ENCODE measurements around the gene SPEN. TPM values are rescaled to one million over a fixed set of nuclear protein-coding genes. Genes with fewer than 3 reads are reported as not detected.
A peak's percentile ranks its signal among the peaks of the same experiment; 100 is the strongest.

The SPEN gene
- total RNA-seq, 4 donors from 2014 or later, result 40.7 to 97.0 (median 57.3) TPM

- Histone ChIP-seq H3K27me3 (no peaks in the 10 kb centered on the region), H3K4me3 (replicated peaks in 1 of 3) (no peak overlapping the region), H3K36me3 (no peaks in the 10 kb centered on the region), H3K9me3 (no peaks in the 10 kb centered on the region), H3K27ac (no peak overlapping the region), H3K4me1 (peaks cover 0 to 19% of the 10 kb centered on the region in 2 donors)
- DNase-seq, result no peak
- WGBS, 2 donors, result 91 to 95% methylated on average over 3 of the region's 3 CpGs
- intact Hi-C loops (cut with DNase I), result no loop called here
- no peak for TF ChIP-seq POLR2A (IDR thresholded peaks at IDR 0.05)
- TF ChIP-seq CTCF (IDR thresholded peaks at IDR 0.05), result no peak
These were observed 19.8 kb downstream of the SPEN start for GRCh38 chr1:15867288-15867687.

- DNase-seq, result no peak
- Histone ChIP-seq H3K36me3 (peaks cover 0 to 3% of the 10 kb centered on the region in 2 donors), H3K4me3 (replicated peaks in 1 of 3) (no peak overlapping the region), H3K27me3 (no peaks in the 10 kb centered on the region), H3K4me1 (peaks cover 7 to 21% of the 10 kb centered on the region in 2 donors), H3K27ac (no peak overlapping the region), H3K9me3 (no peaks in the 10 kb centered on the region)
- intact Hi-C loops (cut with DNase I), result no loop called here
- no peak for TF ChIP-seq CTCF (IDR thresholded peaks at IDR 0.05)
- TF ChIP-seq POLR2A (IDR thresholded peaks at IDR 0.05), result no peak
- WGBS, 2 donors, result 97 to 98% methylated on average over 2 of the region's 2 CpGs
These were observed 21.9 kb downstream of the SPEN start for GRCh38 chr1:15869413-15869812.

- H3K27ac ChIP-seq, result no peak overlapping the region
- no peak for DNase-seq
- TF ChIP-seq CTCF (IDR thresholded peaks at IDR 0.05), result no peak
- TF ChIP-seq POLR2A (IDR thresholded peaks at IDR 0.05), result no peak
- peaks cover 7 to 24% of the 10 kb centered on the region in 2 donors for H3K4me1 ChIP-seq
- peaks cover 0 to 3% of the 10 kb centered on the region in 2 donors for H3K36me3 ChIP-seq
- 59 to 63% methylated on average over 1 of the region's 1 CpG for WGBS, 2 donors
- H3K27me3 ChIP-seq, result no peaks in the 10 kb centered on the region
- no peak overlapping the region for H3K4me3 ChIP-seq (replicated peaks in 1 of 3)
- H3K9me3 ChIP-seq, result no peaks in the 10 kb centered on the region
- intact Hi-C loops (cut with DNase I), result no loop called here
These were observed 22.9 kb downstream of the SPEN start for GRCh38 chr1:15870421-15870820.

GRCh38 chr1:15874471-15874870 is 27.0 kb downstream of the SPEN start:
- DNase-seq, result no peak
- no peak for TF ChIP-seq CTCF (IDR thresholded peaks at IDR 0.05)
- WGBS, 2 donors, result 71 to 80% methylated on average over 1 of the region's 1 CpG

GRCh38 chr1:15876357-15877055 is 29.0 kb downstream of the SPEN start:
- Histone ChIP-seq H3K27ac (no peak overlapping the region), H3K27me3 (no peaks in the 10 kb centered on the region), H3K4me3 (replicated peaks in 1 of 3) (no peak overlapping the region), H3K9me3 (no peaks in the 10 kb centered on the region), H3K4me1 (peaks cover 14 to 23% of the 10 kb centered on the region in 2 donors), H3K36me3 (peaks cover 4 to 8% of the 10 kb centered on the region in 2 donors)
- WGBS, 2 donors, result 85 to 91% methylated on average over 12 of the region's 12 CpGs
- TF ChIP-seq CTCF (IDR thresholded peaks at IDR 0.05) (peak in 1 of 6 experiments; percentile 19), POLR2A (IDR thresholded peaks at IDR 0.05) (no peak)
- no peak for DNase-seq
- intact Hi-C loops (cut with DNase I), result no loop called here

More at GRCh38 chr1:15874471-15874870, 27.0 kb downstream of the SPEN start:
- no peaks in the 10 kb centered on the region for H3K27me3 ChIP-seq
- H3K4me1 ChIP-seq, result peaks cover 14 to 28% of the 10 kb centered on the region in 2 donors
- no peak overlapping the region for H3K27ac ChIP-seq
- no peaks in the 10 kb centered on the region for H3K9me3 ChIP-seq
- peaks cover 4 to 8% of the 10 kb centered on the region in 2 donors for H3K36me3 ChIP-seq
- intact Hi-C loops (cut with DNase I), result no loop called here
- H3K4me3 ChIP-seq (replicated peaks in 1 of 3), result no peak overlapping the region
